K562 (cell line): ENCODE data around the gene ROBO2. TPM values are rescaled to one million over a fixed set of nuclear protein-coding genes. Genes with fewer than 3 reads are reported as not detected.

Source experiments
- ATAC-seq: fragments of 200-7000 bp; cut with Tn5 transposase; 3 replicates; pipeline ENCODE4 v1.9.1; 2020; ENCODE audit warnings: moderate library complexity
- BruUV-seq: library from RNA; stranded (reverse); fragments of 400-500 nt; replicated peaks from 2 replicates; lab custom pipeline; 2021; lab: Mats Ljungman, UMichigan
- CTCF ChIA-PET: fragments of 300-600 bp; formaldehyde crosslinking; extraction: SDS; loops from one replicate; lab custom pipeline; 2021; ENCODE audit warnings: low intra/inter-chr PET ratio; lab: Yijun Ruan, JAX
- POLR2A ChIA-PET: fragments of 300-600, 350-650 bp; sonication (Branson Sonifier 250); formaldehyde crosslinking; extraction: SDS; loops from one replicate; lab custom pipeline; 2021; ENCODE audit warnings: antibody characterized with exemption, inconsistent platforms; lab: Yijun Ruan, JAX
- DNase-seq, 4 experiments: peaks; one replicate each; pipeline versions ENCODE4 v3.0.0 to v3.0.0-alpha.2; 2011 to 2018; ENCODE audit warnings: low spot score in 3 of 4, mixed read lengths in 3 of 4; ENCODE audit errors: extremely low read depth in 1 of 4
- FAIRE-seq: peaks from 2 replicates; lab custom pipeline; 2011; peaks lifted over from hg19 to GRCh38; lab: Jason Lieb, UNC
- H2AFZ ChIP-seq: 2 replicates; pipeline ENCODE4 v1.6.0; 2011; ENCODE audit warnings: low read depth, low read length, control low read depth, inconsistent platforms
- H3K27ac ChIP-seq: fragments of 200-600 bp; 3 replicates; pipeline ENCODE4 v1.8.0; 2011; ENCODE audit warnings: low read depth, mild to moderate bottlenecking, control low read depth, inconsistent platforms, low read length, moderate library complexity, mixed read lengths; ENCODE audit errors: extremely low read depth
- H3K27me3 ChIP-seq, 2 experiments: fragments of 300-600 bp in 1 of 2; 2 replicates in 1 of 2; 3 replicates in 1 of 2; pipeline versions ENCODE4 v1.6.0 to v1.8.0; 2011; ENCODE audit warnings: inconsistent platforms in 2 of 2, low read length in 2 of 2, mild to moderate bottlenecking in 1 of 2, mixed read lengths in 1 of 2, moderate library complexity in 1 of 2; ENCODE audit not compliant: control insufficient read depth in 2 of 2, insufficient read depth in 2 of 2
- H3K36me3 ChIP-seq: fragments of 300-600 bp; 3 replicates; pipeline ENCODE4 v1.8.0; 2011; ENCODE audit warnings: mild to moderate bottlenecking, low read length, inconsistent platforms; ENCODE audit not compliant: control insufficient read depth, insufficient read depth
- H3K4me1 ChIP-seq, 2 experiments: fragments of 200-600 bp in 1 of 2; replicated peaks in 1 of 2; 2 replicates in 1 of 2; 3 replicates in 1 of 2; pipeline versions ENCODE4 v1.5.1 to v1.8.0; 2011; ENCODE audit warnings: inconsistent platforms in 2 of 2, low read length in 2 of 2, mild to moderate bottlenecking in 1 of 2, mixed read lengths in 1 of 2, moderate library complexity in 1 of 2; ENCODE audit not compliant: control insufficient read depth in 2 of 2, insufficient read depth in 2 of 2
- H3K4me2 ChIP-seq: 2 replicates; pipeline ENCODE4 v1.6.1; 2011; ENCODE audit warnings: low read length, control low read depth, inconsistent platforms, mixed read lengths; ENCODE audit not compliant: insufficient read depth
- H3K4me3 ChIP-seq: fragments of 200-600 bp; sonication (generic), shearing (Covaris generic); 2 replicates; pipeline ENCODE4 v1.5.1; 2016; ENCODE audit warnings: control low read depth, inconsistent platforms
- H3K79me2 ChIP-seq: fragments of 200-600 bp; 3 replicates; pipeline ENCODE4 v1.8.0; 2011; ENCODE audit warnings: low read length, inconsistent platforms; ENCODE audit not compliant: control insufficient read depth, insufficient read depth
- H3K9ac ChIP-seq, 2 experiments: 2 replicates each; pipeline versions ENCODE4 v1.6.0 to v1.6.1; 2011; ENCODE audit warnings: low read depth in 2 of 2, low read length in 2 of 2, control low read depth in 1 of 2, inconsistent platforms in 1 of 2, mild to moderate bottlenecking in 1 of 2, mixed read lengths in 1 of 2; ENCODE audit not compliant: insufficient read depth in 1 of 2
- H3K9me1 ChIP-seq: one replicate; pipeline ENCODE4 v1.6.0; 2011; ENCODE audit warnings: inconsistent platforms, mild to moderate bottlenecking, low read length, moderate library complexity; ENCODE audit not compliant: control insufficient read depth, insufficient read depth
- H3K9me3 ChIP-seq: replicated peaks from 2 replicates; pipeline ENCODE4 v1.5.1; 2011; ENCODE audit warnings: low read depth, low read length, inconsistent platforms; ENCODE audit not compliant: control insufficient read depth, insufficient read depth
- H4K20me1 ChIP-seq: replicated peaks from 2 replicates; pipeline ENCODE4 v1.6.1; 2011; ENCODE audit warnings: low read length, inconsistent platforms, mixed read lengths; ENCODE audit not compliant: control insufficient read depth, insufficient read depth
- ARID3B ChIP-seq: fragments of 250-450 bp; sonication (Bioruptor Pico); IDR thresholded peaks from 2 replicates; pipeline ENCODE4 v1.4.0; 2020; ENCODE audit warnings: borderline replicate concordance
- CREB3 ChIP-seq: fragments of 450-650 bp; conservative IDR thresholded peaks from 2 replicates; pipeline ENCODE4 v1.6.1; 2016; ENCODE audit warnings: missing genetic modification characterization, low read depth, mild to moderate bottlenecking, missing compliant biosample characterization, moderate library complexity
- E4F1 ChIP-seq: fragments of 250-450 bp; sonication (Bioruptor Pico); IDR thresholded peaks from 2 replicates; pipeline ENCODE4 v1.5.0; 2021; ENCODE audit warnings: mild to moderate bottlenecking, borderline replicate concordance
- HLTF ChIP-seq: fragments of 450-650 bp; IDR thresholded peaks from 2 replicates; pipeline ENCODE4 v1.6.1; 2016
- KLF1 ChIP-seq: fragments of 450-650 bp; IDR thresholded peaks from 2 replicates; pipeline ENCODE4 v1.6.1; 2016; ENCODE audit warnings: missing genetic modification characterization, missing compliant biosample characterization
- MAFF ChIP-seq: IDR thresholded peaks from 2 replicates; pipeline ENCODE4 v1.6.1; 2012; ENCODE audit warnings: low read length, improper control_type of control experiment
- POLR2G ChIP-seq: fragments of 200-400 bp; formaldehyde crosslinking; IDR thresholded peaks from 2 replicates; pipeline ENCODE4 v1.6.1; 2017; ENCODE audit warnings: low read depth, mild to moderate bottlenecking, antibody characterized with exemption, low read length, moderate library complexity
- RB1 ChIP-seq: fragments of 450-650 bp; IDR thresholded peaks from 2 replicates; pipeline ENCODE4 v1.6.1; 2017; ENCODE audit warnings: low read depth, mild to moderate bottlenecking
- XRCC3 ChIP-seq: fragments of 450-650 bp; IDR thresholded peaks from 2 replicates; pipeline ENCODE4 v1.6.1; 2017; ENCODE audit warnings: mild to moderate bottlenecking, moderate library complexity
- ZKSCAN1 ChIP-seq: fragments of 150-350 bp; IDR thresholded peaks from 2 replicates; pipeline ENCODE4 v1.6.1; 2016; ENCODE audit warnings: low read depth, low read length
- ZNF75A ChIP-seq: fragments of 450-650 bp; formaldehyde crosslinking; IDR thresholded peaks from 2 replicates; pipeline ENCODE4 v1.4.0; 2020; ENCODE audit warnings: mild to moderate bottlenecking
- ZNF778 ChIP-seq: fragments of 450-650 bp; formaldehyde crosslinking; IDR thresholded peaks from 2 replicates; pipeline ENCODE4 v1.4.0; 2020; ENCODE audit warnings: mild to moderate bottlenecking, moderate library complexity
- ZNF780A ChIP-seq: fragments of 250-450 bp; sonication (Bioruptor Pico); IDR thresholded peaks from 2 replicates; pipeline ENCODE4 v1.5.0; 2021; ENCODE audit warnings: mild to moderate bottlenecking
- ZNF79 ChIP-seq: fragments of 250-450 bp; sonication (Bioruptor Pico); IDR thresholded peaks from 2 replicates; pipeline ENCODE4 v1.4.0; 2020; ENCODE audit warnings: low read depth, mild to moderate bottlenecking, moderate library complexity
- ZNF830 ChIP-seq: fragments of 250-450 bp; sonication (Bioruptor Pico); IDR thresholded peaks from 2 replicates; pipeline ENCODE4 v1.5.0; 2021; ENCODE audit warnings: mild to moderate bottlenecking
- in situ Hi-C: fragments of 300-500 bp; cut with MboI; formaldehyde crosslinking; loops from 4 replicates; pipeline ENCODE4 v1.15.0; 2018; ENCODE audit warnings: inconsistent platforms, mixed read lengths
- intact Hi-C: fragments of 100-400 bp; cut with micrococcal nuclease; formaldehyde crosslinking; loops from 2 replicates; pipeline ENCODE4 v1.14.2; 2022
- polyA plus RNA-seq, 8 experiments: library from polyadenylated mRNA; depleted of rRNA in 4 of 8; stranded (reverse) in 5 of 8; unstranded in 3 of 8; fragments of >200 nt; fragmentation: Nextera tagmentation in 2 of 8; fragmentation: Illumina TruSeq in 1 of 8; extraction: Ambion mirVana in 2 of 8; extraction: Trizol in 1 of 8; gene quantifications; 2 replicates each; pipeline versions ENCODE4 v1.2.1 to v1.2.3, GENCODE V29; 2011 to 2014; ENCODE audit warnings: inconsistent platforms in 1 of 8, missing spikeins in 1 of 8
- total RNA-seq, 7 experiments: library from RNA; depleted of rRNA in 6 of 7; stranded (reverse); fragments of >200 nt in 6 of 7; fragmentation: Illumina TruSeq in 2 of 7; extraction: Trizol in 2 of 7; gene quantifications; 2 replicates each; pipeline versions ENCODE4 v1.2.1 to v1.2.3, GENCODE V29; 2011 to 2021; ENCODE audit warnings: low replicate concordance in 1 of 7

Gene ROBO2
- total and polyA plus RNA-seq, 9 of the 15 experiments (the other 6 are each of a cell fraction or from before 2014, with no cell fraction given): 0.84 to 3.0 (median 1.7) TPM

- Histone ChIP-seq H3K4me2 (no peak overlapping the region), H3K27me3 (no peaks in the 10 kb centered on the region), H3K4me1 (no peaks in the 10 kb centered on the region)
- DNase-seq: no peak
- in situ Hi-C loops: no loop called here
- TF ChIP-seq XRCC3 (no peak), ZNF75A (CRISPR knock-in tag) (no peak), KLF1 (tag) (no peak), ARID3B (CRISPR knock-in tag) (no peak), MAFF (no peak), E4F1 (CRISPR knock-in tag) (no peak), CREB3 (tag) (no peak), HLTF (no peak), ZKSCAN1 (no peak), RB1 (no peak), POLR2G (no peak), ZNF778 (CRISPR knock-in tag) (no peak), ZNF780A (CRISPR knock-in tag) (no peak), ZNF830 (CRISPR knock-in tag) (no peak), ZNF79 (no peak)
- TF ChIP-seq, all 486 proteins: peak for 0
- Histone ChIP-seq H3K27ac (no peak overlapping the region), H2AFZ (no peak overlapping the region), H3K79me2 (no peaks in the 10 kb centered on the region), H3K36me3 (no peaks in the 10 kb centered on the region), H3K9me3 (no peaks in the 10 kb centered on the region), H3K4me3 (no peak overlapping the region), H4K20me1 (no peaks in the 10 kb centered on the region), H3K9ac (no peak overlapping the region), H3K9me1 (no peaks in the 10 kb centered on the region)
- BruUV-seq: no TSS peak
- ChIA-PET POLR2A (no interaction called here), CTCF (no interaction called here)
- ATAC-seq (no peak), FAIRE-seq (no peak)
- intact Hi-C loops: no loop called here
Observed at GRCh38 chr3:77436908-77437307, 397.0 kb downstream of the ROBO2 start.
